Ishikawa (cell line): Measurements from ENCODE around the gene GABRD.
A peak's percentile ranks its signal among the peaks of the same experiment; 100 is the strongest.

ENCODE experiments used
- CEBPB ChIP-seq: IDR thresholded peaks from 2 replicates; pipeline ENCODE4 v1.6.1; 2012
- CREB1 ChIP-seq: IDR thresholded peaks from 2 replicates; pipeline ENCODE4 v1.6.1; 2012; ENCODE audit warnings: low read depth
- EGR1 ChIP-seq: IDR thresholded peaks from 2 replicates; pipeline ENCODE4 v1.6.1; 2012
- EP300 ChIP-seq: IDR thresholded peaks from 2 replicates; pipeline ENCODE4 v1.6.1; 2012; ENCODE audit warnings: borderline replicate concordance
- FOXM1 ChIP-seq: IDR thresholded peaks from 2 replicates; pipeline ENCODE4 v1.6.1; 2012; ENCODE audit warnings: low read depth, borderline replicate concordance
- NFIC ChIP-seq: IDR thresholded peaks from 2 replicates; pipeline ENCODE4 v1.6.1; 2012
- RAD21 ChIP-seq: IDR thresholded peaks from 2 replicates; pipeline ENCODE4 v1.6.1; 2012; ENCODE audit warnings: low read depth
- TAF1 ChIP-seq: IDR thresholded peaks from 2 replicates; pipeline ENCODE4 v1.6.1; 2012; ENCODE audit warnings: low read depth, mild to moderate bottlenecking
- TCF12 ChIP-seq: IDR thresholded peaks from 2 replicates; pipeline ENCODE4 v1.6.1; 2012; ENCODE audit warnings: low read depth
- TEAD4 ChIP-seq: IDR thresholded peaks from 2 replicates; pipeline ENCODE4 v1.6.1; 2012
- YY1 ChIP-seq: IDR thresholded peaks from 2 replicates; pipeline ENCODE4 v1.6.1; 2012; ENCODE audit warnings: low read depth
- ZBTB7A ChIP-seq: IDR thresholded peaks from 2 replicates; pipeline ENCODE4 v1.6.1; 2012; ENCODE audit warnings: low read depth
- TF ChIP-seq, protein P1 (sequence below): IDR thresholded peaks from 2 replicates; pipeline ENCODE4 v1.6.1; 2012; ENCODE audit warnings: low read depth, mild to moderate bottlenecking
- TF ChIP-seq, protein P2 (sequence below): IDR thresholded peaks from 2 replicates; pipeline ENCODE4 v1.6.1; 2012
- TF ChIP-seq, protein P3 (sequence below): IDR thresholded peaks from 2 replicates; pipeline ENCODE4 v1.6.1; 2012

Gene GABRD

DNA sequence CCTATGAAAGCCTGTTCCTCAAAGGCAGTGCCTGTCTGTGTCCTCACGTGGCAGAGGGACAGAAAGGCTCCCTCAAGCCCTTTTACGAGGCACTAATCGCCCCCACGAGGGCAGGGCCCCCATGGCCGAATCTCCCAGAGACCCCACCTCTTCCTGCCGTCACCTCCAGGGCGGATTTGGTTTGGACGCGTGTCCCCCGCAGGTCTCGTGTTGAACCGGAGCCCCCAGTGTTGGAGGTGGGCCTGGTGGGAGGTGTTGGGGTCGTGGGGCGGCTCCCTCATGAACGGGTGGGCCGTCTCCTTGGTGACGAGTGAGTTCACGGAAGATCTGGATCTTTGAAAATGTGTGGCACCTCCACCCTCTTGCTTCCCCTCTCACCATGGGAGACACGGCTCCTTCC, 43.1 kb upstream of the GABRD start:
- TF ChIP-seq YY1 (no peak), EP300 (no peak), TAF1 (no peak), ZBTB7A (no peak), TEAD4 (no peak), NFIC (no peak), EGR1 (no peak), CEBPB (no peak), TCF12 (no peak), CREB1 (no peak), RAD21 (no peak), FOXM1 (no peak)
- TF ChIP-seq, protein P1, sequence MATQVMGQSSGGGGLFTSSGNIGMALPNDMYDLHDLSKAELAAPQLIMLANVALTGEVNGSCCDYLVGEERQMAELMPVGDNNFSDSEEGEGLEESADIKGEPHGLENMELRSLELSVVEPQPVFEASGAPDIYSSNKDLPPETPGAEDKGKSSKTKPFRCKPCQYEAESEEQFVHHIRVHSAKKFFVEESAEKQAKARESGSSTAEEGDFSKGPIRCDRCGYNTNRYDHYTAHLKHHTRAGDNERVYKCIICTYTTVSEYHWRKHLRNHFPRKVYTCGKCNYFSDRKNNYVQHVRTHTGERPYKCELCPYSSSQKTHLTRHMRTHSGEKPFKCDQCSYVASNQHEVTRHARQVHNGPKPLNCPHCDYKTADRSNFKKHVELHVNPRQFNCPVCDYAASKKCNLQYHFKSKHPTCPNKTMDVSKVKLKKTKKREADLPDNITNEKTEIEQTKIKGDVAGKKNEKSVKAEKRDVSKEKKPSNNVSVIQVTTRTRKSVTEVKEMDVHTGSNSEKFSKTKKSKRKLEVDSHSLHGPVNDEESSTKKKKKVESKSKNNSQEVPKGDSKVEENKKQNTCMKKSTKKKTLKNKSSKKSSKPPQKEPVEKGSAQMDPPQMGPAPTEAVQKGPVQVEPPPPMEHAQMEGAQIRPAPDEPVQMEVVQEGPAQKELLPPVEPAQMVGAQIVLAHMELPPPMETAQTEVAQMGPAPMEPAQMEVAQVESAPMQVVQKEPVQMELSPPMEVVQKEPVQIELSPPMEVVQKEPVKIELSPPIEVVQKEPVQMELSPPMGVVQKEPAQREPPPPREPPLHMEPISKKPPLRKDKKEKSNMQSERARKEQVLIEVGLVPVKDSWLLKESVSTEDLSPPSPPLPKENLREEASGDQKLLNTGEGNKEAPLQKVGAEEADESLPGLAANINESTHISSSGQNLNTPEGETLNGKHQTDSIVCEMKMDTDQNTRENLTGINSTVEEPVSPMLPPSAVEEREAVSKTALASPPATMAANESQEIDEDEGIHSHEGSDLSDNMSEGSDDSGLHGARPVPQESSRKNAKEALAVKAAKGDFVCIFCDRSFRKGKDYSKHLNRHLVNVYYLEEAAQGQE: no peak
- TF ChIP-seq, protein P2, sequence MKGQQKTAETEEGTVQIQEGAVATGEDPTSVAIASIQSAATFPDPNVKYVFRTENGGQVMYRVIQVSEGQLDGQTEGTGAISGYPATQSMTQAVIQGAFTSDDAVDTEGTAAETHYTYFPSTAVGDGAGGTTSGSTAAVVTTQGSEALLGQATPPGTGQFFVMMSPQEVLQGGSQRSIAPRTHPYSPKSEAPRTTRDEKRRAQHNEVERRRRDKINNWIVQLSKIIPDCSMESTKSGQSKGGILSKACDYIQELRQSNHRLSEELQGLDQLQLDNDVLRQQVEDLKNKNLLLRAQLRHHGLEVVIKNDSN: no peak
- TF ChIP-seq, protein P3, sequence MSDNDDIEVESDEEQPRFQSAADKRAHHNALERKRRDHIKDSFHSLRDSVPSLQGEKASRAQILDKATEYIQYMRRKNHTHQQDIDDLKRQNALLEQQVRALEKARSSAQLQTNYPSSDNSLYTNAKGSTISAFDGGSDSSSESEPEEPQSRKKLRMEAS: no peak

DNA sequence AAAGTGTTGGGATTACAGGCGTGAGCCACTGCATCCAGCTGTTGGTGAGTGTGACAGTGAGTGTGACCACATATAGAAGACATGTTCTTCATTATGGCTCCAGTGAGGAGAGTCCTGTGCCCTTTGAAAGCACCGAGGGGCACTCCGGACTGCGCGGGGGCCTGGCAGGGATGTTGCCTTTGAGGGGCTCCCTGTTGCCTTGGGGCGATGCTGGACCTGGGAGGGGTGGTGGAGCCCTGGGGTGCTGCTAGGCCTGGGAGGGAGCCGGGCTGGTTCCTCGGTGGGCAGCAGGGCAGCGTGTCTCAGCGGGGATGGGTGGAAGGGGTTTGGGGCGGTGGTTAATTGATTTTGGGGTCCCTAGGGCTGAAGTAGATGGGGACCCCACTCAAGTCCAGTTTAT, 41.0 kb upstream of the GABRD start:
- TF ChIP-seq YY1: no peak
- TF ChIP-seq RAD21: no peak
- TF ChIP-seq, protein P1: no peak
- TF ChIP-seq, protein P3: no peak

DNA sequence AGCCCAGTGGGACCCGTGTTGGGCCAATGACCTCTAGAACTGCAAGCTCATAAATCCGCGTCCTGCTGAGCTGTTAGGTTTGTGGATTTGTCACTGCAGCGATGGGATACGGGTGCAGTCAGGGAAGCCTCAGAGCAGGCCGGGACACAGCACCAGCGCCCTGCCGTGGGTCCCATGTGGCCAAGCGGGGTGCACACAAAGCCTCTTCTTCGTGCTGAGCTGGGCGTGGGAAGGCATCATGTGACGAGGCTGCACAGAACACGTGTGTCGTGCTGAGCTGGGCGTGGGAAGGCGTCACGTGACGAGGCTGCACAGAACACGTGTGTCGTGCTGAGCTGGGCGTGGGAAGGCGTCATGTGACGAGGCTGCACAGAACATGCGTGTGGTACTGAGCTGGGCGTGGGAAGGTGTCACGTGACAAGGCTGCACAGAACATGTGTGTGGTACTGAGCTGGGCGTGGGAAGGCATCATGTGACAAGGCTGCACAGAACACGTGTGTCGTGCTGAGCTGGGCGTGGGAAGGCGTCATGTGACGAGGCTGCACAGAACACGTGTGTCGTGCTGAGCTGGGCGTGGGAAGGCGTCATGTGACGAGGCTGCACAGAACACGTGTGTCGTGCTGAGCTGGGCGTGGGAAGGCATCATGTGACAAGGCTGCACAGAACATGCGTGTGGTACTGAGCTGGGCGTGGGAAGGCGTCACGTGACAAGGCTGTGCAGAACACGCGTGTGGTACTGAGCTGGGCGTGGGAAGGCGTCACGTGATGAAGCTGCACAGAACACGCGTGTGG, 40.3 kb upstream of the GABRD start:
- TF ChIP-seq, protein P2: 0 out of 2 replicates have a peak, but pooled peaks have one; percentile 7

DNA sequence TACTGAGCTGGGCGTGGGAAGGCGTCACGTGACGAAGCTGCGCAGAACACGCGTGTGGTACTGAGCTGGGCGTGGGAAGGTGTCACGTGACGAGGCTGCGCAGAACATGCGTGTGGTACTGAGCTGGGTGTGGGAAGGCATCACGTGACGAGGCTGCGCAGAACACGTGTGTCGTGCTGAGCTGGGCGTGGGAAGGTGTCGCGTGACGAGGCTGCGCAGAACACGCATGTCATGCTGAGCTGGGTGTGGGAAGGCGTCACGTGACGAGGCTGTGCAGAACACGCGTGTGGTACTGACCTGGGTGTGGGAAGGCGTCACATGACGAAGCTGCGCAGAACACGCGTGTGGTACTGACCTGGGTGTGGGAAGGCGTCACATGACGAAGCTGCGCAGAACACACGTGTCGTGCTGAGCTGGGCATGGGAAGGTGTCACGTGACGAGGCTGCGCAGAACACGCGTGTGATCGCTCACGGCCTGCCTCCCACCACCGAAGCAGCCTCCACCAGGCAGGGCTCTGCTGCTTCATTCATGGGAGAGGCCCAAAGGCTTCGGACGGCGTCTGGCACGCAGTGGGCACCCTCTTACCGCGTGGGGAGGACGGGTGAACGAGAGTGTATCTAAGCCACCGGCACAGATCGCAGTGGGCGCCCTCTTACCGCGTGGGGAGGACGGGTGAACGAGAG, 39.5 kb upstream of the GABRD start:
- TF ChIP-seq TAF1 (no peak), RAD21 (no peak), CREB1 (no peak), YY1 (no peak), FOXM1 (no peak), ZBTB7A (no peak), EGR1 (no peak), CEBPB (no peak), NFIC (no peak), TCF12 (no peak), EP300 (no peak), TEAD4 (no peak)
- TF ChIP-seq, protein P1: no peak
- TF ChIP-seq, protein P2: no peak
